D721Med (cell line): ENCODE measurements around the gene FBXO11.

ENCODE experiments used
- DNase-seq: peaks from one replicate; pipeline ENCODE4 v3.0.0; 2011; ENCODE audit warnings: low spot score; ENCODE audit not compliant: insufficient read length
- FAIRE-seq: peaks from 2 replicates; lab custom pipeline; 2011; peaks lifted over from hg19 to GRCh38; lab: Jason Lieb, UNC
- TF ChIP-seq, protein P1 (sequence below): IDR thresholded peaks from 2 replicates; pipeline ENCODE4 v1.5.1; 2012; ENCODE audit warnings: mild to moderate bottlenecking, control low read depth; ENCODE audit not compliant: insufficient read depth; ENCODE audit errors: missing control alignments

The FBXO11 gene

DNA sequence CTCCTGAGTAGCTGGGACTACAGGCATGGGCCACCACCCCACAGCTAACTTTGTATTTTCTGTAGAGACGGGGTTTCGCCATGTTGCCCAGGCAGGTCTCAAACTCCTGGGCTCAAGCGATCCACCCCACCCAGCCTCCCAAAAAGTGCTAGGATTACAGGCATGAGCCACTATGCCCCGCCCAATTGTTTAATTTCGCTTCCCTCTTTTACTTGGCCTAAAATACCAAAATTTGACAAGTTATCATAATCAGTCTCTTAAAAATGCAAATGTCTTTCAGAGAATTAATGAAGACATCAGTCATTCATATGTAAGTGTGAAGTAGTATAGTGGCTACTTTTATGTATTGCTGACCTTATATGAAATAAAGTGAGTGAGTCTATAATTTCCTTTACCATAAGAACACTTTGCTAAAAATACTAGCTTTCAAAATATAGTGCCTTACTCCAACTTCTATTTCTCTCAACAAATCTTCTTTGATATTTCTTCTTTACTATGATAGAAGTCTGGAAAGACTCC lies 9.8 kb downstream of the FBXO11 start:
- FAIRE-seq = no peak
- TF ChIP-seq, protein P1, sequence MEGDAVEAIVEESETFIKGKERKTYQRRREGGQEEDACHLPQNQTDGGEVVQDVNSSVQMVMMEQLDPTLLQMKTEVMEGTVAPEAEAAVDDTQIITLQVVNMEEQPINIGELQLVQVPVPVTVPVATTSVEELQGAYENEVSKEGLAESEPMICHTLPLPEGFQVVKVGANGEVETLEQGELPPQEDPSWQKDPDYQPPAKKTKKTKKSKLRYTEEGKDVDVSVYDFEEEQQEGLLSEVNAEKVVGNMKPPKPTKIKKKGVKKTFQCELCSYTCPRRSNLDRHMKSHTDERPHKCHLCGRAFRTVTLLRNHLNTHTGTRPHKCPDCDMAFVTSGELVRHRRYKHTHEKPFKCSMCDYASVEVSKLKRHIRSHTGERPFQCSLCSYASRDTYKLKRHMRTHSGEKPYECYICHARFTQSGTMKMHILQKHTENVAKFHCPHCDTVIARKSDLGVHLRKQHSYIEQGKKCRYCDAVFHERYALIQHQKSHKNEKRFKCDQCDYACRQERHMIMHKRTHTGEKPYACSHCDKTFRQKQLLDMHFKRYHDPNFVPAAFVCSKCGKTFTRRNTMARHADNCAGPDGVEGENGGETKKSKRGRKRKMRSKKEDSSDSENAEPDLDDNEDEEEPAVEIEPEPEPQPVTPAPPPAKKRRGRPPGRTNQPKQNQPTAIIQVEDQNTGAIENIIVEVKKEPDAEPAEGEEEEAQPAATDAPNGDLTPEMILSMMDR = no peak
- DNase-seq = no peak

DNA sequence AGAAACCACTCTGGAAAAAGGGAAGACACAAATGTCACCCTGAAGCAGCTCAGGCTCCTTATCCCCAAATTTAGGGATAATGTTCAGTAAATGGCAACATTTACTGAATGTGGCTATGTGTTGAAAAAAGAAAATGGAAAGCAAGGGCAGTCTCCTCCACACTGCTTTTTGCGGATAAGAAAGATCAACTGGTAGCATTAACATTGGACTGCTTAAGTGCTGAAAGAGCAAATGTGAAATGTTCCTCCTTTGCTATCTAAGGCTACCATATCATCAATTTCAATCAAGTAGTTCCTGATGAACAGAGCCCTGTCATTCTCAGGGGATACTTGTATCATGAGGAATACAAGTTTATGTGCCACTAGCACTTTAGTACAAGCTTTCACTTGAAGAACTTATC lies 12.5 kb downstream of the FBXO11 start:
- FAIRE-seq (no peak), DNase-seq (no peak)
- TF ChIP-seq, protein P1 = no peak

DNA sequence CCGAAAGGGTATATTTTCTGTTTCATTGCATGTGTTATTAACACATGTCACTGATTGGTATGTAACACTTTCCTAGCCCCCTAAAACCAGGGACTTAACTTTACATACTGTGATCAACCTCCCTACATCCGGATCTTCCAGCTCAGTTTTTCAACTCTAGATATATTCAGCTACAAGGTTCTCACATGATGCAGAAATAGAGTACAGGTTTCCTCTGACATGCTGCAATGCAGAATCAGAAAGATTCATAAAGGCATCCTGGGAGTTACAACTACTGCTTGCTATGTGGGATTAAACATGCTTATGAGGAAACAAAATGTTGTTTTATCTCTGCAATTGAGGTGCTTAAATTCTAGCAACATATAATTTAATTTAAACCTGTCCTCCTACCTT lies 14.0 kb downstream of the FBXO11 start:
- TF ChIP-seq, protein P1 = no peak
- FAIRE-seq (no peak), DNase-seq (no peak)

DNA sequence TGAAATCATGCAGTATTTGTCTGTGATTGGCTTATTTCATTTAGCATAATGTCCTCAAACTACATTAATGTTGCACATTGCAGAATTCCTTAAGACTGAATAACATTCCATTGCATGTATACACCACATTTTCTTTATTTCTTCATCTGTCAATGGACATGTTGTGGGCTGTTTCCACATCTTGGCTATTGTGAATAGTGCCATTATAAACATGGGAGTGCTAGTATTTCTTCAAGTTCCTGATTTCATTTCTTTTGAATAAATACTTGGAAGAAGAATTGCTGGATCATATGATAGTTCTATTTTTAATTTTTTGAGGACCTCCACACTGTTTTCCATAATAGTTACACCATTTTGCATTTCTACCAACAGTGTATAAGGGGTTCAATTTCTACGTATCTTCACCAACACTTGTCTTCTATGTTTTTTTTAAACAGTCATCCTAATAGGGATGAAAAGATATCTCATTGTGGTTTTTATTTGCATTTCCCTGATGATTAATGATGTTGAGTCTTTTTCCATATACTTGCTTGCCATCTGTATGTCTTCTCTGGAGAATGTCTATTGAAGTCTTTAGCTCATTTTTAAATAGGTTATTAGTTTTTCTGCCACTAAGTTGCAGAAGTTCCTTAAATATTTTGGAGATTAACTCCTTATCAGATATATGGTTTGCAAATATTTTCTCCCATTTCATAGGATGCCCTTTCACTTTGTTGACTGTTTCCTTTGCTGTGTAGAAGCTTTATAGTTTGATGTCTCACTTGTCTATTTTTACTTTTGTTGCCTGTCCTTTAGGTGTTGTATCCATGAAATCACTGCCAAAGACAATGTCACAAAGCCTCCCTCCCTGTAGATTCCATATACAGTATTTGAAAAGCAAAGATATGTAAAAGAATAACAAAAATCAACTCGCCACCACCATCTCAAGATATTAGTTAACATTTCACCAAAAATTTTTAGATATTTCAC lies 14.6 kb downstream of the FBXO11 start:
- TF ChIP-seq, protein P1 = no peak
- FAIRE-seq (no peak), DNase-seq (no peak)

DNA sequence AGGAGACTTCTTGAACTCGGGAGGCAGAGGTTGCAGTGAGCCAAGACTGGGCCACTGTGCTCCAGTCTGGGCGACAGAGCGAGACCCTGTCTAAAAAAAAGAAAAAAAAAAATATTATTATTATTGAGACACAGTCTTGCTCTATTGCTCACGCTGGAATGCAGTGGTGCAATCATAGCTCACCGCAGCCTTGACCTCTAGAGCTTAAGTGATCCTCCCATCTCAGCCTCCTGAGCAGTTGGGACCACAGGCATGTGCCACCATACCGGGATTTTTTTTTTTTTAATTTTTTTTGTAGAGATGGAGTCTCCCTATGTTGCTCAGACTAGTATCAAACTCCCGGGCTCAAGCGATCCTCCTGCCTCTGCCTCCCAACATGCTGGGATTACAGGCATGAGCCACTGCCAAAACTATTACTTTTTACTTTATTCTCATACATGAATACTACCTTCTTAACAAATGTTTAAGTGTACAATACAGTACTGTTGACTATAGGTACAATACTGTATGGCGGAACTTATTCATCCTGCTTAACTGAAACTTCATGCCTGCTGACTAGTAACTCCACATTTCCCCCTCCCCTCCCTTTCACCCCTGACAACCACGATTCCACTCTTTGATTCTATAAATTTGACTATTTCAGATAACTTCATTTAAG lies 15.5 kb downstream of the FBXO11 start:
- DNase-seq (no peak), FAIRE-seq (no peak)
- TF ChIP-seq, protein P1 = no peak

DNA sequence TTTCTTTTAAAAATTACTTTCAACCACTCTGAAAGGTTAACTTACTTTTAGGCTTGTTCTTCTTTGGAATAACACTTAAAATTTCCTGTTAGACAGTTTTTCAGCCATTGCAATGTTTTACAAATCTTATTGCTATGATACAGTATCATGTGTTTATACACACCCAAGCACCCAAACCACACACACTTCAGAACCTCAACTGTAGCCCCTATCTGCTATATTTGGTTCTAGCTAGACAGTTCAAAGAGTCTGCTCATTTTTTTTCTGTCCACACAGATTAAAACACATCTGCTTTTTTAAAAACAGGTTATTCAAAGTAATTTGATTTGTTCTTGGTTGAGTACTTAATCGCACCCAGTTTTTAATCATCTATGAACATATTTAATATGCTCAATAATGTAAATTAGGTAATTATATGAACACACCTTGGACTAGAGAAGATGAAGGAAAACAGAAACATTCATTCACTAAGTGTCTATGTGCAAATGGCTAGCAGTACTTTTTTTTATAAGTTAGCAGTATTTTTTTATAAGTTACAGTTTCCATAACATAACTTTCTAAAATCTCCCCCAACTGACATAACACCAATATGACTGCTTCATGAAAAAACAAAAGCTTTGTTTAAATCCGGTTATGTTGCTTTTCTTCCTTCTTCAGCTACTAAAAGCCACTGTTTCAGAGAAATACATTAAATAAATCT lies 17.6 kb downstream of the FBXO11 start:
- TF ChIP-seq, protein P1 = no peak
- FAIRE-seq (no peak), DNase-seq (no peak)
